ENCODE measurements around the gene CRELD2.

Gene CRELD2

DNA sequence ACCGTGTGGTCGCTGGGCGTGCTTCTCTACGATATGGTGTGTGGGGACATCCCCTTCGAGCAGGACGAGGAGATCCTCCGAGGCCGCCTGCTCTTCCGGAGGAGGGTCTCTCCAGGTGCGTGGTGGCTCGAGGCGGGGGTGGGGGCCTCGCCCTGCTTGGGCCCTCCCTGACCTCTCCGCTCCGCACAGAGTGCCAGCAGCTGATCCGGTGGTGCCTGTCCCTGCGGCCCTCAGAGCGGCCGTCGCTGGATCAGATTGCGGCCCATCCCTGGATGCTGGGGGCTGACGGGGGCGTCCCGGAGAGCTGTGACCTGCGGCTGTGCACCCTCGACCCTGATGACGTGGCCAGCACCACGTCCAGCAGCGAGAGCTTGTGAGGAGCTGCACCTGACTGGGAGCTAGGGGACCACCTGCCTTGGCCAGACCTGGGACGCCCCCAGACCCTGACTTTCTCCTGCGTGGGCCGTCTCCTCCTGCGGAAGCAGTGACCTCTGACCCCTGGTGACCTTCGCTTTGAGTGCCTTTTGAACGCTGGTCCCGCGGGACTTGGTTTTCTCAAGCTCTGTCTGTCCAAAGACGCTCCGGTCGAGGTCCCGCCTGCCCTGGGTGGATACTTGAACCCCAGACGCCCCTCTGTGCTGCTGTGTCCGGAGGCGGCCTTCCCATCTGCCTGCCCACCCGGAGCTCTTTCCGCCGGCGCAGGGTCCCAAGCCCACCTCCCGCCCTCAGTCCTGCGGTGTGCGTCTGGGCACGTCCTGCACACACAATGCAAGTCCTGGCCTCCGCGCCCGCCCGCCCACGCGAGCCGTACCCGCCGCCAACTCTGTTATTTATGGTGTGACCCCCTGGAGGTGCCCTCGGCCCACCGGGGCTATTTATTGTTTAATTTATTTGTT is 44.6 kb downstream of the CRELD2 start:
- no peak for DNase-seq (ENCODE audit: low read depth in 2 of 2)
- TF ChIP-seq, protein P1, sequence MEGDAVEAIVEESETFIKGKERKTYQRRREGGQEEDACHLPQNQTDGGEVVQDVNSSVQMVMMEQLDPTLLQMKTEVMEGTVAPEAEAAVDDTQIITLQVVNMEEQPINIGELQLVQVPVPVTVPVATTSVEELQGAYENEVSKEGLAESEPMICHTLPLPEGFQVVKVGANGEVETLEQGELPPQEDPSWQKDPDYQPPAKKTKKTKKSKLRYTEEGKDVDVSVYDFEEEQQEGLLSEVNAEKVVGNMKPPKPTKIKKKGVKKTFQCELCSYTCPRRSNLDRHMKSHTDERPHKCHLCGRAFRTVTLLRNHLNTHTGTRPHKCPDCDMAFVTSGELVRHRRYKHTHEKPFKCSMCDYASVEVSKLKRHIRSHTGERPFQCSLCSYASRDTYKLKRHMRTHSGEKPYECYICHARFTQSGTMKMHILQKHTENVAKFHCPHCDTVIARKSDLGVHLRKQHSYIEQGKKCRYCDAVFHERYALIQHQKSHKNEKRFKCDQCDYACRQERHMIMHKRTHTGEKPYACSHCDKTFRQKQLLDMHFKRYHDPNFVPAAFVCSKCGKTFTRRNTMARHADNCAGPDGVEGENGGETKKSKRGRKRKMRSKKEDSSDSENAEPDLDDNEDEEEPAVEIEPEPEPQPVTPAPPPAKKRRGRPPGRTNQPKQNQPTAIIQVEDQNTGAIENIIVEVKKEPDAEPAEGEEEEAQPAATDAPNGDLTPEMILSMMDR (IDR thresholded peaks at IDR 0.05; ENCODE audit: low read depth, low read length): no peak
- peak overlapping the region; percentile 72 to 89 for H3K4me3 ChIP-seq (replicated peaks in 1 of 2; ENCODE audit: low read depth in 2 of 2, low read length in 2 of 2)

DNA sequence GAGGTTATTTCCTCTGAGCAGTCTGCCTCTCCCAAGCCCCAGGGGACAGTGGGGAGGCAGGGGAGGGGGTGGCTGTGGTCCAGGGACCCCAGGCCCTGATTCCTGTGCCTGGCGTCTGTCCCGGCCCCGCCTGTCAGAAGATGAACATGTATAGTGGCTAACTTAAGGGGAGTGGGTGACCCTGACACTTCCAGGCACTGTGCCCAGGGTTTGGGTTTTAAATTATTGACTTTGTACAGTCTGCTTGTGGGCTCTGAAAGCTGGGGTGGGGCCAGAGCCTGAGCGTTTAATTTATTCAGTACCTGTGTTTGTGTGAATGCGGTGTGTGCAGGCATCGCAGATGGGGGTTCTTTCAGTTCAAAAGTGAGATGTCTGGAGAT is 45.2 kb downstream of the CRELD2 start:
- TF ChIP-seq, protein P1 (IDR thresholded peaks at IDR 0.05; ENCODE audit: low read depth, low read length): no peak
- peak overlapping the region in 1 of 2 donors; percentile 89 for H3K4me3 ChIP-seq (replicated peaks in 1 of 2; ENCODE audit: low read depth in 2 of 2, low read length in 2 of 2)
- DNase-seq (ENCODE audit: low read depth in 2 of 2): no peak

DNA sequence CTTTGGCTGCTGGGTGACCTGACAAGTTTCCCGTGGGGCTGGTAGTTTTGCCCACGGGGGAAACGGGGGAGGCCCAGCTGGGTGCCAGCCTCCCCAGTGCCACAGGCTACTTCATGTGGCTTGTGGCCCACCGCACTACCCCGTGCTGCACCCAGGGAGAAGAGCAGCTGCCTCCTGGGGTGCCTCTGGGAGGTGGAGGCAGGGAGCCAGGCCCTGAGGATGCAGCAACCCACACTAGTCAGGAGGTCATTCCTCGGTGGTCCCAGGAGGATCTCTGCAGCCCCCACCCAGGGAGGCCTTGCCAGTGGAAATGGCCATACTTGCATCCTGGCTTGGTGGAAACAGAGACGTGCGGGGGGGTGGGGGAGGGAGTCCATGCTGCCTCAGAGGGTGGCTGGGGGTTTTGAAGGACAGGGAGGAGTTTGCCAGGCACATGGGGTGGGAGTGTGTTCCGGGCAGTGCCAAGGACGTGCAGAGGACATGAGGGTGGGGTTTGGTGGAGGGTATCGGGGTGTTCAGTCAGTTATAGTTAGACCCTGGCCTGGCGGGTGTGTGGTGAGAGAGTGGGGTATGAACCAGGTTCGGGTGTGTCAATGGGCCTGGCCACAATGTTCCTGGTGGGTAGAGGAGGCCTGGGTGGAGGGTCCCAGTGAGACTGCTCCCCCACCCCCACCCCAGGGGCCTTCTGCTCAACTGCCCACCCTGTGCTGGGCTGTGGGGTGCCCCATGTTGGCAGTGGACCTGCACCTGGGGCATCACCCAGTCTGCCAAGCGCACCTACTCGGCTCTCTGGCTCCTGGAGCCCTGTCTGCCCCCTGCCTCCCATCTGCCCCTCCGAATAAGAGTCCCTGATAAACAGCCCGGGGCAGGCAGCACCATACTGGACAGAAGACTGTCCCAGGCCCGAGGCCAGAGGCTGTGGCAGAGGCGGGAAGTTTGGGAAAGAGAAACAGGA is 46.0 kb downstream of the CRELD2 start:
- TF ChIP-seq, protein P1 (IDR thresholded peaks at IDR 0.05; ENCODE audit: low read depth, low read length): no peak
- peak overlapping the region in 1 of 2 donors; percentile 89 for H3K4me3 ChIP-seq (replicated peaks in 1 of 2; ENCODE audit: low read depth in 2 of 2, low read length in 2 of 2)
- no peak for DNase-seq (ENCODE audit: low read depth in 2 of 2)

DNA sequence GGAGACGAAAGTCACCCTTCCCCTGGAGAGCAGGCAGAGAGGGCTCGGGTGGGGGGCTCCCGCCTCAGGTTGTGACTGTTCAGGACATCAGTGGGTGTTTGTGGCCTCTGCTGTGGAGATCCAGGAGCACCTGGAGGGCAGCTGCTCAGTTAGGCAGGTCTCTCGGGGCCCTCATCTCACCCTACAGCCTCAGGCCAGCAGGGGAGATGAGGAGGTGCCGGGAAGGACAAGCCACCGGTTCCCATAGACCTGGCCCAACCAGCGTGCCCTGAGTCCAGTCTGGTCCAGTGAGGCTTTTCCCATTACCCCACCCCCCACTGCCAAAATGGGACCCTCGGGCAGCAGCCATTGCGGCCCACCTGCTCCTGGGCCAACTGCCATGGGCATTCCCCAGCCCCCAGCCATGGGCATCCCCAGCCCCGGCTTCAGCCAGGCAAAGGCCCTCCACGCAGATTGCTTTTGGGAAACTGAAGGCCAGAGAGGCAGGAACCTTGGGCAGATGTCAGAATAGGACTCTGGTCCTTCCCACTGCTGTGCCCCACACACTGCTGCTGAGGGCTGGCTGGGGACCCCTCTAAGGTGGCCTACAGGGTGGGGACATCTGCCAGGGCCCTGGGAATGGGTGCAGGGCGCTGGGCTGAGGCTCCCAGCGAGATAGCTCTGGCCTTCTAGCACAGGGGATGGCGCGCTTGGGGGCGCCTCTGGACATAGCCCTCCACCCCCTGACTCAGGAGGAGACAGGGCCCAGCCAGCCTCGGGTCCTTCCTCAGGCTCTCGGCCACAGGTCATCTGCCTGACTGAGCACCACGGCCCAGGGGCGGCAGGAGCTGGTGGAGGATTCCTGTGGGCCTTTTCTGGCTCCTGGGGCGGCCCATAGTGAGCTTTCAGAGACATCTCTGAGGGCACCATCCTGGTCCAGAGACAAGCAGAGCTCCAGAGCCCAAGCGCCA is 46.9 kb downstream of the CRELD2 start:
- DNase-seq (ENCODE audit: low read depth in 2 of 2): no peak
- H3K4me3 ChIP-seq (replicated peaks in 1 of 2; ENCODE audit: low read depth in 2 of 2, low read length in 2 of 2): no peak overlapping the region
- TF ChIP-seq, protein P1 (IDR thresholded peaks at IDR 0.05; ENCODE audit: low read depth, low read length): no peak

DNA sequence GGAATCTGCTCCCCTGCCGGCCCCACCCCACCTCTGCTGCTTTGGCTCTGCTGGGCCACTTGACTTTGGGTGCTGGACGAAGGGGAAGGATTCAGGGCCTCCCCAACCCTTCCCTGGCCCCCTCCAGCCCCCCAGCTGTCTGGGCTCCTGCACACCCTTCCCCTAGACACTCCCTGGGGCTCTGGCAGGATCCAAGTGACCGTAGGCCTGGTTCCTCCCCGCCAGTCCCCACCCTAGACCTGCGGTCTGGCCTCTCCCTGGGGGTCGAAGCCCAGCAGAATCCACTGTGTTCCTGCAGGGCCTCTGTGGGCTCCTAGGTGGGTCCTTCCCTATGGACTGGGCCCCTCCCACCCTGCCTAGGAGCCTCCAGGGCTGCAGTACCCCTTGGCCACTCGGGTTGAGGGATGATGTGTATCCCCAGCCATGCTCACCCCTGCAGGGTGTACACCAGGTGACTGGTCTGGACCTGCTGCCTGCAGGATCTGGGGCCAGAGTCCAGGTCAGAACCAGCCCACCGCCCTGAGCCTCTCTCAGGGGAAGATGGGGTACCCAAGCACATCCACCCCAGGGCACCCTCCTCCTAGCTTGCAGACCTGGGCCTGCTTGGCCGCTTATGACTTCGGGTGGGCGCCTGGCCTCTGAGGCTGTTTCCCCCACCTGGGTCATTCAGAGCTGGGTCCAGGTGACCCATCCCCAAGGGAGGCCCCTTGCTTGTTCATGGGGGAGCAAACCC is 47.8 kb downstream of the CRELD2 start:
- no peak for DNase-seq (ENCODE audit: low read depth in 2 of 2)
- no peak overlapping the region for H3K4me3 ChIP-seq (replicated peaks in 1 of 2; ENCODE audit: low read depth in 2 of 2, low read length in 2 of 2)
- TF ChIP-seq, protein P1 (IDR thresholded peaks at IDR 0.05; ENCODE audit: low read depth, low read length): no peak
